ENCODE data around the gene REXO1. TPM values are rescaled to one million over a fixed set of nuclear protein-coding genes. Genes with fewer than 3 reads are reported as not detected.

REXO1 gene
- total and polyA plus RNA-seq, 3 donors from 2014 or later: 104 to 200 (median 149) TPM

- 84% methylated on average over 57 of the region's 57 CpGs; no CpG with 5 or more reads in 1 of the 2 donors for WGBS, 2 donors
- Histone ChIP-seq H3K27me3 (no peaks in the 10 kb centered on the region), H3K36me3 (ENCODE audit: low read depth, missing control alignments) (no peaks in the 10 kb centered on the region), H3K27ac (peak overlapping the region; percentile 71 to 76), H3K9me3 (no peaks in the 10 kb centered on the region), H3K4me3 (no peak overlapping the region), H3K4me1 (peaks cover 35% of the 10 kb centered on the region)
- TF ChIP-seq POLR2A (IDR thresholded peaks at IDR 0.05): no peak
- TF ChIP-seq, protein P1, sequence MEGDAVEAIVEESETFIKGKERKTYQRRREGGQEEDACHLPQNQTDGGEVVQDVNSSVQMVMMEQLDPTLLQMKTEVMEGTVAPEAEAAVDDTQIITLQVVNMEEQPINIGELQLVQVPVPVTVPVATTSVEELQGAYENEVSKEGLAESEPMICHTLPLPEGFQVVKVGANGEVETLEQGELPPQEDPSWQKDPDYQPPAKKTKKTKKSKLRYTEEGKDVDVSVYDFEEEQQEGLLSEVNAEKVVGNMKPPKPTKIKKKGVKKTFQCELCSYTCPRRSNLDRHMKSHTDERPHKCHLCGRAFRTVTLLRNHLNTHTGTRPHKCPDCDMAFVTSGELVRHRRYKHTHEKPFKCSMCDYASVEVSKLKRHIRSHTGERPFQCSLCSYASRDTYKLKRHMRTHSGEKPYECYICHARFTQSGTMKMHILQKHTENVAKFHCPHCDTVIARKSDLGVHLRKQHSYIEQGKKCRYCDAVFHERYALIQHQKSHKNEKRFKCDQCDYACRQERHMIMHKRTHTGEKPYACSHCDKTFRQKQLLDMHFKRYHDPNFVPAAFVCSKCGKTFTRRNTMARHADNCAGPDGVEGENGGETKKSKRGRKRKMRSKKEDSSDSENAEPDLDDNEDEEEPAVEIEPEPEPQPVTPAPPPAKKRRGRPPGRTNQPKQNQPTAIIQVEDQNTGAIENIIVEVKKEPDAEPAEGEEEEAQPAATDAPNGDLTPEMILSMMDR (IDR thresholded peaks at IDR 0.05): no peak
- intact Hi-C loops (cut with DNase I; ENCODE audit: low total_unique reads): no loop called here
- DNase-seq: no peak
Measured at GRCh38 chr19:1828279-1829238, 19.7 kb downstream of the REXO1 start.

GRCh38 chr19:1827566-1828278 lies 20.6 kb downstream of the REXO1 start:
- H3K4me3 ChIP-seq: no peak overlapping the region

GRCh38 chr19:1826557-1827521 lies 21.4 kb downstream of the REXO1 start:
- peaks cover 19% of the 10 kb centered on the region for H3K4me1 ChIP-seq
- peak overlapping the region; percentile 71 to 76 for H3K27ac ChIP-seq
- H3K9me3 ChIP-seq: no peaks in the 10 kb centered on the region
- 38 to 58% methylated on average over 12 to 60 of the region's 63 CpGs for WGBS, 2 donors
- intact Hi-C loops (cut with DNase I; ENCODE audit: low total_unique reads): no loop called here
- TF ChIP-seq POLR2A (IDR thresholded peaks at IDR 0.05): no peak
- TF ChIP-seq, protein P1 (IDR thresholded peaks at IDR 0.05): no peak
- peak overlapping the region; percentile 18 to 58 for H3K4me3 ChIP-seq
- no peaks in the 10 kb centered on the region for H3K27me3 ChIP-seq
- DNase-seq: peak; percentile 66
- H3K36me3 ChIP-seq (ENCODE audit: low read depth, missing control alignments): no peaks in the 10 kb centered on the region

More at GRCh38 chr19:1827566-1828278, 20.6 kb downstream of the REXO1 start:
- no peaks in the 10 kb centered on the region for H3K27me3 ChIP-seq
- intact Hi-C loops (cut with DNase I; ENCODE audit: low total_unique reads): no loop called here
- 68 to 70% methylated on average over 12 to 29 of the region's 41 CpGs for WGBS, 2 donors
- H3K9me3 ChIP-seq: no peaks in the 10 kb centered on the region
- peaks cover 27% of the 10 kb centered on the region for H3K4me1 ChIP-seq
- peak overlapping the region; percentile 71 to 76 for H3K27ac ChIP-seq
- no peak for TF ChIP-seq POLR2A (IDR thresholded peaks at IDR 0.05)
- H3K36me3 ChIP-seq (ENCODE audit: low read depth, missing control alignments): no peaks in the 10 kb centered on the region
- DNase-seq: no peak

DNA sequence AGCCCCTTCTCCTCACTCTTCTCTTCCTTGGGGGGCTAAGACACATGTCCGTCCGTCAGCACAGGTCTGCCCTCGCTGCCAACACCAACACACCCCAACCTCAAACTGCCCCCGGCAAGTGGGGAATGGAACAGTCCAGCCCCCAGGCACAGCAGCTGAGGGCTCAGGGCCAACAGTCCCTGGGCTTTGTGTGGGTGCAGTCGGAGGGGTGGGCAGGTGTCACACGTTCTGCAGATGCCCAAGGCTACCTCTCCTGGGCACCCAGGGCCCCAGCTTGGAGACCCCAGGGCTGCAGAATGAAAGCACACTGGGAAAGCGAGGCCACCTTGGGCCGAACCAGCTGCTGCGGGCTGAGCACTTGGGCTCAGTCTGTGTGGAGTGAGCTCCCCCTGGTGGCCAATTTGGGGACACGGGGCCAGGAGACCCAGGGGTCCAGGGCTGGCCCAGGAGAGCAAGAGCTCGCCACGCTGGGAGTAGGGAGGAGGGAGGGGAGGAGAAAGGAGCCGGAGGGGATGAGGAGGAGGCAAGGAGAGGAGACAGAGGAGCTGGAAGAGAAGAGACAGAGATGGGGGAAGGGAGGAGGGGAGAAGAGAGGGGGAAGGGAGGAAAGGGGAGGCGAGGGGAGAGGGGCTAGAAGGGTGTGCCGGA lies 22.2 kb downstream of the REXO1 start:
- Histone ChIP-seq H3K9me3 (no peaks in the 10 kb centered on the region), H3K4me1 (peaks cover 19% of the 10 kb centered on the region), H3K36me3 (ENCODE audit: low read depth, missing control alignments) (no peaks in the 10 kb centered on the region), H3K27ac (peak overlapping the region; percentile 71 to 76), H3K27me3 (no peaks in the 10 kb centered on the region), H3K4me3 (peak overlapping the region; percentile 18 to 58)
- intact Hi-C loops (cut with DNase I; ENCODE audit: low total_unique reads): no loop called here
- 22 to 39% methylated on average over 14 to 15 of the region's 15 CpGs for WGBS, 2 donors
- DNase-seq: peak; percentile 89
- TF ChIP-seq, protein P1 (IDR thresholded peaks at IDR 0.05): peak; percentile 94 to 95 (median 95)
- TF ChIP-seq POLR2A (IDR thresholded peaks at IDR 0.05): no peak

Measured in testis (tissue), 3 donors.